Smooth muscle cell (in vitro differentiated cells): Measurements from ENCODE around the gene WDR43. TPM values are rescaled to one million over a fixed set of nuclear protein-coding genes. Genes with fewer than 3 reads are reported as not detected.

Source experiments
- DNase-seq: peaks from one replicate; lab custom pipeline; 2025; ENCODE audit not compliant: unreplicated experiment; lab: John Stamatoyannopoulos, UW
- H2AFZ ChIP-seq: fragments of 200-600 bp; sonication (generic); 2 replicates; pipeline ENCODE4 v1.6.0; 2016; ENCODE audit warnings: antibody characterized with exemption, low read depth, mild to moderate bottlenecking
- H3F3A ChIP-seq: fragments of 200-600 bp; sonication (generic); 2 replicates; pipeline ENCODE4 v1.6.0; 2017; ENCODE audit warnings: antibody characterized with exemption, low read depth
- H3K27ac ChIP-seq: fragments of 200-600 bp; sonication (generic); 2 replicates; pipeline ENCODE4 v1.5.1; 2016; ENCODE audit warnings: low read depth, mild to moderate bottlenecking
- H3K27me3 ChIP-seq: fragments of 200-600 bp; sonication (generic); 2 replicates; pipeline ENCODE4 v1.6.1; 2016; ENCODE audit warnings: low read depth, mild to moderate bottlenecking
- H3K36me3 ChIP-seq: fragments of 200-600 bp; sonication (generic); 2 replicates; pipeline ENCODE4 v1.5.1; 2016; ENCODE audit warnings: low read depth
- H3K4me1 ChIP-seq: fragments of 200-600 bp; sonication (generic); 2 replicates; pipeline ENCODE4 v1.5.1; 2016; ENCODE audit warnings: low read depth
- H3K4me2 ChIP-seq: fragments of 200-600 bp; sonication (generic); 2 replicates; pipeline ENCODE4 v1.6.0; 2016; ENCODE audit warnings: mild to moderate bottlenecking
- H3K4me3 ChIP-seq: fragments of 200-600 bp; sonication (generic); 2 replicates; pipeline ENCODE4 v1.5.1; 2016; ENCODE audit warnings: mild to moderate bottlenecking
- H3K79me2 ChIP-seq: fragments of 200-600 bp; sonication (generic); 2 replicates; pipeline ENCODE4 v1.6.0; 2016; ENCODE audit warnings: low read depth, mild to moderate bottlenecking
- H3K9ac ChIP-seq: fragments of 200-600 bp; sonication (generic); 2 replicates; pipeline ENCODE4 v1.6.0; 2016; ENCODE audit warnings: low read depth
- H3K9me3 ChIP-seq: fragments of 200-600 bp; sonication (generic); replicated peaks from 2 replicates; pipeline ENCODE4 v1.5.1; 2016; ENCODE audit warnings: low read depth
- H4K20me1 ChIP-seq: fragments of 200-600 bp; sonication (generic); 2 replicates; pipeline ENCODE4 v1.6.0; 2016; ENCODE audit warnings: low read depth
- WGBS: methylation state at CpG from one replicate; pipeline ENCODE4 v1.1.7; 2016; ENCODE audit warnings: low lambda C conversion rate; 5-methylcytosine and 5-hydroxymethylcytosine counted together
- polyA plus RNA-seq: library from polyadenylated mRNA; unstranded; fragments of >200 nt; fragmentation: Nextera tagmentation; extraction: Ambion mirVana; gene quantifications from 2 replicates; pipeline ENCODE4 v1.2.1, GENCODE V29; 2016
- total RNA-seq: library from RNA; depleted of rRNA; stranded (reverse); fragments of >200 nt; gene quantifications from 2 replicates; pipeline ENCODE4 v1.2.3, GENCODE V29; 2014
- TF ChIP-seq, protein P1 (sequence below): fragments of 200-600 bp; sonication (generic); IDR thresholded peaks from 2 replicates; pipeline ENCODE4 v1.5.1; 2017; ENCODE audit warnings: borderline replicate concordance, mild to moderate bottlenecking, antibody characterized with exemption; ENCODE audit not compliant: insufficient read depth, poor library complexity, severe bottlenecking

WDR43 gene
- total RNA-seq (37.8 and 44.9 TPM in 2 replicates), polyA plus RNA-seq (12.5 and 27.5 TPM in 2 replicates)

DNA sequence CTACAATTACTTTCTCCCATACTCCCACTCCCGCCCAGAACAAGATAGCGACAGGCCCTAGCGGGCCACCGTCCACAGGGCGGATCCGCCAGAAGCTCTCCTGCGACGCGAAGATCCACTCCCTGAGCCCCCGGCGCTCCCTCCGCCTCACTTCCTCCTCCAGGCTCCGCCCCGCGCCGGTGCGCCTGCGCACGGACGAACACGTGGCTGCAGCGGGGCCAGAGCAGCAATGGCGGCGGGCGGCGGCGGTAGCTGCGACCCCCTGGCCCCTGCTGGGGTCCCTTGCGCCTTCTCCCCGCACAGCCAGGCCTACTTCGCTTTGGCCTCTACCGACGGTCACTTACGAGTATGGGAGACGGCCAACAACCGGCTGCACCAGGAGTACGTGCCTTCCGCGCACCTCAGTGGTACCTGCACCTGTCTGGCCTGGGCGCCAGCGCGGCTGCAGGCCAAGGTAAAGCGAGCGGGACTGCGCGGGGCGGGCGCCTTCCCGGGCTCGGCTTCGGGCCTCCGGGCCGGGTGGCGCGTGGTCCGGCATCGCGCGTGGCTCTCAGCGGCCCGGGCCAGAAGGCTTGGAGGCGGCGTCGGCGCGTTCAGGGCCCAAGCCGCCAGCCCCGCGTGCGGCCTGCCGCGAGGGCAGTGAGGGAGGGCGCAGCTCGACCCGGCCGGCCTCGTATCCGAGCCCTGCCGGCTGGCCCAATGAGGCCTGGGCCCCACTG lies at the start of gene WDR43:
WDR43 (plus strand) TSS at position 198 of the 719 bp plus-strand sequence; CDS start at position 230, 32 bp downstream.
- Histone ChIP-seq H3K79me2 (peaks cover 51% of the 10 kb centered on the region), H2AFZ (peak within 1 kb of the TSS; percentile 83), H4K20me1 (peaks cover 48% of the 10 kb centered on the region), H3K4me3 (peak within 1 kb of the TSS; percentile 90), H3K36me3 (no peaks in the 10 kb centered on the region), H3K27me3 (no peaks in the 10 kb centered on the region), H3K4me2 (peak within 1 kb of the TSS; percentile 100), H3F3A (peaks cover 6% of the 10 kb centered on the region), H3K4me1 (peaks cover 18% of the 10 kb centered on the region), H3K9me3 (no peaks in the 10 kb centered on the region), H3K9ac (peak within 1 kb of the TSS; percentile 90), H3K27ac (peak within 1 kb of the TSS; percentile 88)
- TF ChIP-seq, protein P1, sequence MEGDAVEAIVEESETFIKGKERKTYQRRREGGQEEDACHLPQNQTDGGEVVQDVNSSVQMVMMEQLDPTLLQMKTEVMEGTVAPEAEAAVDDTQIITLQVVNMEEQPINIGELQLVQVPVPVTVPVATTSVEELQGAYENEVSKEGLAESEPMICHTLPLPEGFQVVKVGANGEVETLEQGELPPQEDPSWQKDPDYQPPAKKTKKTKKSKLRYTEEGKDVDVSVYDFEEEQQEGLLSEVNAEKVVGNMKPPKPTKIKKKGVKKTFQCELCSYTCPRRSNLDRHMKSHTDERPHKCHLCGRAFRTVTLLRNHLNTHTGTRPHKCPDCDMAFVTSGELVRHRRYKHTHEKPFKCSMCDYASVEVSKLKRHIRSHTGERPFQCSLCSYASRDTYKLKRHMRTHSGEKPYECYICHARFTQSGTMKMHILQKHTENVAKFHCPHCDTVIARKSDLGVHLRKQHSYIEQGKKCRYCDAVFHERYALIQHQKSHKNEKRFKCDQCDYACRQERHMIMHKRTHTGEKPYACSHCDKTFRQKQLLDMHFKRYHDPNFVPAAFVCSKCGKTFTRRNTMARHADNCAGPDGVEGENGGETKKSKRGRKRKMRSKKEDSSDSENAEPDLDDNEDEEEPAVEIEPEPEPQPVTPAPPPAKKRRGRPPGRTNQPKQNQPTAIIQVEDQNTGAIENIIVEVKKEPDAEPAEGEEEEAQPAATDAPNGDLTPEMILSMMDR, result no peak
- under 1% methylated on average over 66 of the region's 79 CpGs for WGBS
- peak; percentile 81 for DNase-seq

DNA sequence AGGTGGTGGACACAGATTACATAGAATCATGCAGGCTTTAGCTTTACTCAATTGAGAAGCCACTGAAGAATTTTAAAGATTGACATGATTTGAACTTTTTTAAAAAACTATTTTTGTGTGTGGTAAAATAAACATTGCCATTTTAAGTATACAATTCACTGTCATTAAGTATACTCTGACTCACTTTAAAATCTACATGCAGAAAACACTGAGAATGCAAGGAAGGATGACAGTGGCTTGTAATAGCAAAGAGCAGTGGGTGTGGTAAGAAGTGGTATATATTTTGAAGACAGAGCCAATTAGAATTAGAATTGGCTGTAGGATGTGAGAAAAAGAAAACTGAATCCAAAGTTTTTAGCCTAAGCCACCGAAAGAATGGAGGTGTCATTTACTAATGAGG lies 39.3 kb upstream of the WDR43 start:
- Histone ChIP-seq H3K4me3 (no peak overlapping the region), H3K9me3 (no peaks in the 10 kb centered on the region), H4K20me1 (peaks cover 2% of the 10 kb centered on the region), H3K36me3 (no peaks in the 10 kb centered on the region), H3K79me2 (no peaks in the 10 kb centered on the region), H3K9ac (no peak overlapping the region), H3K4me1 (no peaks in the 10 kb centered on the region), H3K4me2 (no peak overlapping the region), H2AFZ (no peak overlapping the region), H3F3A (no peaks in the 10 kb centered on the region), H3K27ac (no peak overlapping the region), H3K27me3 (no peaks in the 10 kb centered on the region)
- no peak for DNase-seq
- TF ChIP-seq, protein P1, result no peak
- 100% methylated on average over 1 of the region's 1 CpG for WGBS

- no peaks in the 10 kb centered on the region for H3F3A ChIP-seq
- TF ChIP-seq, protein P1, result no peak
- no peak for DNase-seq
- no peak overlapping the region for H2AFZ ChIP-seq
- H3K4me3 ChIP-seq, result no peak overlapping the region
- H3K27ac ChIP-seq, result no peak overlapping the region
- H3K9ac ChIP-seq, result no peak overlapping the region
- H3K36me3 ChIP-seq, result no peaks in the 10 kb centered on the region
- no peaks in the 10 kb centered on the region for H3K79me2 ChIP-seq
- peaks cover 2% of the 10 kb centered on the region for H4K20me1 ChIP-seq
- no peaks in the 10 kb centered on the region for H3K4me1 ChIP-seq
- H3K4me2 ChIP-seq, result no peak overlapping the region
- no peaks in the 10 kb centered on the region for H3K9me3 ChIP-seq
- H3K27me3 ChIP-seq, result no peaks in the 10 kb centered on the region
Measured at GRCh38 chr2:28855977-28856376, 38.5 kb upstream of the WDR43 start.

DNA sequence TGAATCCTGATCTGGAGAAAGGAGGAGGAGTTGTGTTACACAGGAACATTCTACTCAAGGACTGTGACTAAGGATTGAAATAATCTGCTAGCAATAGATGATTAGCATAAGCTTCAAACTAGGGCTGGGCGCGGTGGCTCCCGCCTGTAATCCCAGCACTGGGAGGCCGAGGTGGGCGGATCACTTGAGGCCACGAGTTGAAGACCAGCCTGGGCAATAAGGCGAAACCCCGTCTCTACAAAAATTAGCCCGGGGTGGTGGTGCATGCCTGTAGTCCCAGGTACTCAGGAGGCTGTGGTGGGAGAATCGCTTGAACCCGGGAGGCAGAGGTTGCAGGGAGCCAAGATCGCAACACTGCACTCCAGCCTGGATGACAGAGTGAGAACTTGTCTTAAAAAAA lies 25.9 kb upstream of the WDR43 start:
- H3K36me3 ChIP-seq, result no peaks in the 10 kb centered on the region
- DNase-seq, result no peak
- H3K4me1 ChIP-seq, result peaks cover 8% of the 10 kb centered on the region
- H3K9ac ChIP-seq, result peak overlapping the region; percentile 92
- WGBS, result 81% methylated on average over 12 of the region's 12 CpGs
- no peaks in the 10 kb centered on the region for H3K27me3 ChIP-seq
- H3K4me2 ChIP-seq, result peak overlapping the region; percentile 93
- no peaks in the 10 kb centered on the region for H3K9me3 ChIP-seq
- peak overlapping the region; percentile 68 for H3K4me3 ChIP-seq
- no peak overlapping the region for H3K27ac ChIP-seq
- H3F3A ChIP-seq, result no peaks in the 10 kb centered on the region
- TF ChIP-seq, protein P1, result no peak
- peaks cover 11% of the 10 kb centered on the region for H4K20me1 ChIP-seq
- H2AFZ ChIP-seq, result no peak overlapping the region
- peaks cover 47% of the 10 kb centered on the region for H3K79me2 ChIP-seq
